Measurements from ENCODE around the gene UNC45A.

GRCh38 chr15:90945091-90945490, 10.0 kb downstream of the UNC45A start:
- TF ChIP-seq CTCF (IDR thresholded peaks at IDR 0.05) (no peak), POLR2A (IDR thresholded peaks at IDR 0.05) (no peak), POLR2AphosphoS5 (IDR thresholded peaks at IDR 0.05) (no peak)

Data from prostate gland (tissue), 2 donors.